Activated T-helper 1 cell treated with Interleukin-2 at 50 U/mL for 16 hours (primary cell): ENCODE results near the gene ZCCHC17.
A peak's percentile ranks its signal among the peaks of the same experiment; 100 is the strongest.
"Not testable (repeated sequence)": the region's sequence is repeated elsewhere in the genome, so short reads cannot be mapped to it uniquely, and the experiment has no call there.

Source experiments
- DNase-seq: peaks from one replicate; pipeline ENCODE4 v3.0.0-alpha.2; 2020; ENCODE audit warnings: low read depth

Gene ZCCHC17

GRCh38 chr1:31296486-31297276 lies at the start of gene ZCCHC17, which contains the start of gene SNRNP40:
TSS of gene ZCCHC17 (plus strand) at chr1:31297032. CDS start at chr1:31310099, 13,067 bp downstream.
TSS of gene SNRNP40 (minus strand) at chr1:31296788. CDS start at chr1:31296751, 37 bp downstream.
- DNase-seq = peak; percentile 87

- no peak for DNase-seq
These were observed 48.6 kb upstream of the ZCCHC17 start for GRCh38 chr1:31248276-31248675.

- DNase-seq = no peak
These were observed 47.0 kb upstream of the ZCCHC17 start for GRCh38 chr1:31249854-31250253.

- DNase-seq = no peak
These were observed 39.6 kb upstream of the ZCCHC17 start for GRCh38 chr1:31257213-31257612.

- DNase-seq = no peak
These were observed 38.3 kb upstream of the ZCCHC17 start for GRCh38 chr1:31258581-31258980.

GRCh38 chr1:31259746-31260145 lies 37.1 kb upstream of the ZCCHC17 start:
- DNase-seq = no peak

GRCh38 chr1:31261916-31262315 lies 34.9 kb upstream of the ZCCHC17 start:
- no peak for DNase-seq

GRCh38 chr1:31262393-31262792 lies 34.4 kb upstream of the ZCCHC17 start:
- not testable (repeated sequence) for DNase-seq

GRCh38 chr1:31263408-31263807 lies 33.4 kb upstream of the ZCCHC17 start:
- no peak for DNase-seq

GRCh38 chr1:31264790-31265386 lies 31.9 kb upstream of the ZCCHC17 start:
- no peak for DNase-seq

- DNase-seq = no peak
These were observed 30.3 kb upstream of the ZCCHC17 start for GRCh38 chr1:31266547-31266946.

GRCh38 chr1:31272369-31272768 lies 24.5 kb upstream of the ZCCHC17 start:
- no peak for DNase-seq

- DNase-seq = no peak
These were observed 23.2 kb upstream of the ZCCHC17 start for GRCh38 chr1:31273619-31274018.

- DNase-seq = not testable (repeated sequence)
These were observed 14.4 kb upstream of the ZCCHC17 start for GRCh38 chr1:31282426-31282825.

- not testable (repeated sequence) for DNase-seq
These were observed 9.0 kb upstream of the ZCCHC17 start for GRCh38 chr1:31287791-31288190.

GRCh38 chr1:31289021-31289420 lies 7.8 kb upstream of the ZCCHC17 start:
- DNase-seq = no peak

- no peak for DNase-seq
These were observed 852 bp upstream of the ZCCHC17 start for GRCh38 chr1:31295874-31296485.

GRCh38 chr1:31297277-31298247 lies 730 bp downstream of the ZCCHC17 start:
- DNase-seq = no peak

GRCh38 chr1:31299365-31299764 lies 2.5 kb downstream of the ZCCHC17 start:
- no peak for DNase-seq

- DNase-seq = no peak
These were observed 3.4 kb downstream of the ZCCHC17 start for GRCh38 chr1:31300193-31300592.

GRCh38 chr1:31302709-31303441 lies 6.0 kb downstream of the ZCCHC17 start:
- no peak for DNase-seq
